Esophagus squamous epithelium (tissue), 4 donors: ENCODE data around the gene CASKIN1.

Source experiments
- CTCF ChIP-seq, 6 experiments: fragments of 450-650 bp in 4 of 6; fragments of 200-600 bp in 2 of 6; sonication (generic) in 2 of 6; IDR thresholded peaks; one replicate each; pipeline ENCODE4 v1.5.1; 2016 to 2019; ENCODE audit warnings: antibody characterized with exemption in 6 of 6, mild to moderate bottlenecking in 4 of 6, moderate library complexity in 4 of 6
- POLR2A ChIP-seq, 4 donors: fragments of 450-650 bp; IDR thresholded peaks; one replicate each; pipeline ENCODE4 v1.6.1; 2017; ENCODE audit warnings: antibody characterized with exemption in 4 of 4, mild to moderate bottlenecking in 4 of 4, moderate library complexity in 3 of 4

GRCh38 chr16:2154533-2155090, 41.8 kb downstream of the CASKIN1 start:
- TF ChIP-seq CTCF (IDR thresholded peaks at IDR 0.05) (no peak), POLR2A (IDR thresholded peaks at IDR 0.05) (no peak)
